Kidney tubule cell (primary cell): ENCODE results near the gene PLCB4.

Source experiments
- DNase-seq: peaks from one replicate; pipeline ENCODE4 v3.0.0-alpha.2; 2018; ENCODE audit warnings: low spot score

Gene PLCB4

DNA sequence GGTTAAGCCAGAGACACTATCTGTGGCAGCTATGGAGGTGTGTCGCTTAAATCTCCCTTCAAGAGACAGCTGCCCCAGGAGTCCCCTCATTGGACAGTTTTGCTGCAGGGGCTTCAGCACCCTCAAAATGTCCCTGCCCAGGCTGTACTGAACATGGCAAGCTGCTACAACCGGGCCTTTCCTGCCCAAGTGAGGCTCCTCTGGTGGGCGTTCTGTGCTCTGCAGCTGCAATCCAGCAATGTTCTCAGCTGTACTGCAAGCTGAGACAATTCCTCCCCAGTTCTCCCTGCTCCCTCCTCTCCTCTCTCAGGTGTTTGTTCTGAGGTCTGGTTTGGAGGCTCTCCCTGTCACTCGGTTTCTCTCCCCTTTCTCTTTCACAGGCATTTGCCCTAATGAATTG is 254.7 kb downstream of the PLCB4 start:
- no peak for DNase-seq

DNA sequence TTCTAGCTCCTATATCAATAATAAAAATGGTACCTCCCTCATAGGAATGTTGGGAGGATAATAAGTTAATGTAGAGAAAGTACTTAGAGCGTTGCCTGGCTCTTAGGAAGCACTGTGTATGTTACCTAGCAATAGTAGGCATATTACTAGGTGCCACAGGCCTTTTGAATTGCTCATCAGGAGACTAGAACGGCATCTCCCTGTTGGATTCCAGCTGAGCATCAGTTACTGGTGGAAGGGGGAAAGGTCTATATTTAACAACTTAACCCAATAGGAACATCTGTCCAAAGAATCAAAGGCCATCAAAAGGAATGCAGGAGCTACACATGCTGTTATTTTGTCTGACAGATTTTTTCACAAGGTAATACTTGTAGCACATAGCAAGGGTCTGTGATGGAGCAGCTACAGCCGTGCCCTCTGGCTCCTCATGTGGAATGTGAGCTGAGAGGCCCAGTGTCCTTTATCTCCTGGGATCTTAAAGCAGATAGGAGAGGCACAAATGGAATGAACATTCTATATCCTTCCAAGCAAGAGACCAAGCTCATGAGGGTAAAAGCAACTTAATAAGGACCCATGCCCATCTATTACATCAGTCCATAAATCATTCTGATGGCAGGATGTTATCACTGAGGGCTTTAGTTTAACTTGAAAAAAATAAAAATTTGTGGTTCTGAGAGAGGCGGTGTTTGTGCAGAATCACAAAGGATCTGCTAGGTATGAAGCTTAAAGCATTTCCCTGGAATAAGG is 260.6 kb downstream of the PLCB4 start:
- DNase-seq: peak; percentile 52

DNA sequence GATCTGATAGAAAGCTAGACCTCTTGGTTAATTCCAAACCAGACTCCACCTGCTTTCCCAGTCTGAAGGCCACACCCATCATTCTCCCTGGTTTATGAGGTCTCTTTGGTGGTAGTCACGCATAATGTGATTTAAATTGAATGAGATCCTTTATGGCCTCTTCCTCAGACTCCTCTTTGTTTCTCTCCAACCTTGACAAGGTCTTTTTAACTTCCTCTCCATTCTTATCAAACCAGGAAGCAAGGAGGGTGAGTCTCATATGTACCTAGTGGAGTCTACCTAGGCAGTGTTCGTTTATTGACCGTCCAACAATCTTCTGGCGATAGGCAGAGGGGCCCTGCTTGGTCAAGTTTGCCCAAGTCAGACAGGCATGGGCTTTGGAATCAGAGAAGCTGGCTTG is 261.3 kb downstream of the PLCB4 start:
- no peak for DNase-seq

DNA sequence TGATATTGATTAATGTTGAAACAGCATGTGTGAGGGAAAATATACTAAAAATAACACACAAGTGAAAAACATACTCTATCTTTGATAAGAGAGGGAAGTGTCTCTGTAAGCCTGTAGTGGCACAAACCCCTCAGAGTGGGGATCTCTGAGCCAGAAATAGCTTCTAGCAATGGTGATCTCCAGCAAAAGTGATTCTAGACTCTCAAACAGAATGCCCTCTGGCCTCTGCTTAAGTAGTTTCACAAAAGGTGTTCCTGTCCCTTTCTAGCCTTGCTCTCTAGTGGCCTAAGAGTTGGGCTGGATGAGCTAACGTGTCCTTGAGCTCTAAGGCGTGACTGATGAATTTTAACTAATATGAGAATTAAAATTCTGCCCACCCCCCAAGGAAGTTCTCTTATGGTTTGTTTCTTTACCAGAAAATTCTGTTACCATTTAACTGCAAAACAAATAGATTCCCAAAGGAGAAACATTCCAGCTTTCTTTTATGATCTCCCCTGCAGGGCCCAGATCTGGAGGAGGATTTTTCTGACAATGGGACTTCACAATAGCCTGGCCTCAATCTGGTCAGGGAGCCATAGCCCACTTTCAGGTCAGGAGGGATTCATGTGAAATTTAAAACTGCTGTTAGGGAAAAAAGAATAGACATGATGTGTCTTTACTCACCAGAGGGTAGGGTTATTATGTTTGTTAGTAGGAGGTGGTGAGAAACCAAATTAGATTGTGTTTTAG is 263.0 kb downstream of the PLCB4 start:
- no peak for DNase-seq

DNA sequence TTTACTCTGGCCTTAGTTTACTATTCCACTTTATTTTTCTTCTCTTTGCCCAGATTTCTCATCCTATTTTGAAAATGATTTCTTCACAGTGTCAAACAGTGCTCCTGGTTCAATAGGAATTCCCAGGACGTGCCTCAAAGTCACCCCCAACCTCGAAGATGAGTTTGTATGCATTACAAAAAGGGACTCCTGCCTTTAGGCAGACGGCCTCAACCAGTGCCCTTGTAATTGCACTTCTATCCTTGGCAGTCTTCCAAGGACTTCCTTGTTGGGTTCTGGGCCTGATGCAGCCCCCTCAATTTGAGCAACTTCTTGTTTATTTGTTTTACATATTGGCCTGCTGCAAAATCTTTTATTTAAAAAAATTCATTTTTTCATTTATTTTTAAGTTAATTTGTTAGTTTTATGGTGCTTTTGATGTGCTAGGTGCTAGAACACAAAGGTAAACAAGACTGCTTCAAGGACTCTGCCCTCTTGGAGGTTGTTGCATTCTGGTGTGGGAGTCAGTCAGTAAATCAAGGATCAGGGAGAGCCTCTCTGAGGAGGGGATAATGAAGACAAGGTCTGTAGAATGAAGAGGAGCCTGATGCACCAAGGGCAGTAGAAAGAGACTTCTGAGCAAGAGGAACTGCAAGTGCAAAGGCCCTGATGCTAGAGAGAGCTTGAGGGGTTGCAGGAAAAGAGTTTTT is 264.0 kb downstream of the PLCB4 start:
- no peak for DNase-seq

DNA sequence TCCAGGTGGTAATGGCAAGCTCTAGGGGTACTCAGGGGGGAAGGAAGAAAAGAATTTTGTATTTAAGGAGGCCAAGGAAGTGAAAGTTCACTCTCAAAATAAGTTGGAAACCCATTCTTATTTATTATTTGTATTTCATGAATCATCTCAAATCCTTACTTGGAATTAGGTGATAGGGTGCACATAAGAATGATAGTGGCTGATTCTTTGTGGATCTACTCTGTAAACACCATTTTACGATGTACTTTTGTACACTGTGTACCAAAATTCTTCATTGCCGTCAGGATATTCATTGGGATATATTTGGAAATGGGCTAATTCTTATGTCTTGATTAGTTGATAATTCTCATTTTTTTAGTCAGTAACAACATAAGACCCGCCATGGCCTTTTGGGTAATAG is 266.0 kb downstream of the PLCB4 start:
- DNase-seq: no peak

DNA sequence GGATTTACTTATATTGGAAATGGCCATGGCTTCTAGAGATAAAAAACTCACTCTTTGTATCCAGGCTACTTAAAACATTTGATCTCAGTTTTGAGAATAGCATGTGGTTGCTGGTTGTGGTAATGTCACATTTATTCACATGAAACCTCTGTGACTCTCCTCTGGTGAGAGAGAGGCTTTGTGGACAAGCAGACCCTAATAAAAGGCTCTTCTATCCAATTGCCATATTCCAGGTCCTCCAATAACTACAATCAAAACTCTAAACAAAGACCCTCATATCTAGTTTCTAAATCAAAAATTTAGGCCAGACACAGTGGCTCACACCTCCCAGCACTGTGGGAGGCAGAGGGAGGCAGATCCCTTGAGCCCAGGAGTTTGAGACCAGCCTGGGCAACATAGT is 269.2 kb downstream of the PLCB4 start:
- DNase-seq: no peak

DNA sequence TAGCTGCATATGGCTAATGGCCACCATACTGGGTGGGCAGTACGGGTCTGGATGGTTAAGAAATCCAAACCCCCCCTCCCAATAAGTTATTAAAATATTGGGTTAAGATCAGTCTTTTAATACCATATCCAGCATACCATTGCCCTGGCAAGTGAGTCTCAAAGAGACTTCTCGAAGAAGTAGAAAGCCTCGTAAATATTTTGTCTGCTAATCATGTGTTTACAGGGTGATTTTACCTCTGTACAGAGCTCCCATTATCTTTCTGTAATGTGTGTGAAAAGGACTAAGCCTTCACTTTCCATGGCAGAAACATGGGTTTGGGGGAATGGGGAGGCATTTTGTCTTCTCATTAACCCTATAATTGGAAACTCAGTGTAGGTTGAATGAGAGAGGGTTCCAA is 270.8 kb downstream of the PLCB4 start:
- no peak for DNase-seq

DNA sequence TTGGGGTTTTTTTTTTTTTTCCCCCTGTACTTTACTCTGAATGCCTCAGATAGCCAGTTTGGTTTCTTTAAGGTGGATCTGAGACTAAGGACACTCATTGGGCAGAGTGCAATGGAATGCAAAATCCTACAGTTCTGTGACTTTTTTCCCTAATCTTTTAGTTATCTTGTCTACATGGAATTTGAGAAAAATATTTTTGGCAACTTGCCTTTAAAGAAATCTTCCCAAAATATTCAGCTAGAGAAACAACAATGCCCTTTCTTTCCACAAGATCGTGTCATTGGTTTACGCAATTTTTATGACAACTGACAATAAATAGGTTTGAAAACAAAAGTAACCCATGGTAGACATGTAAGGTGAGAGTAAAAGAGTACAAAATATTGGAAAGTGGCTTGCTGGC is 273.8 kb downstream of the PLCB4 start:
- no peak for DNase-seq

DNA sequence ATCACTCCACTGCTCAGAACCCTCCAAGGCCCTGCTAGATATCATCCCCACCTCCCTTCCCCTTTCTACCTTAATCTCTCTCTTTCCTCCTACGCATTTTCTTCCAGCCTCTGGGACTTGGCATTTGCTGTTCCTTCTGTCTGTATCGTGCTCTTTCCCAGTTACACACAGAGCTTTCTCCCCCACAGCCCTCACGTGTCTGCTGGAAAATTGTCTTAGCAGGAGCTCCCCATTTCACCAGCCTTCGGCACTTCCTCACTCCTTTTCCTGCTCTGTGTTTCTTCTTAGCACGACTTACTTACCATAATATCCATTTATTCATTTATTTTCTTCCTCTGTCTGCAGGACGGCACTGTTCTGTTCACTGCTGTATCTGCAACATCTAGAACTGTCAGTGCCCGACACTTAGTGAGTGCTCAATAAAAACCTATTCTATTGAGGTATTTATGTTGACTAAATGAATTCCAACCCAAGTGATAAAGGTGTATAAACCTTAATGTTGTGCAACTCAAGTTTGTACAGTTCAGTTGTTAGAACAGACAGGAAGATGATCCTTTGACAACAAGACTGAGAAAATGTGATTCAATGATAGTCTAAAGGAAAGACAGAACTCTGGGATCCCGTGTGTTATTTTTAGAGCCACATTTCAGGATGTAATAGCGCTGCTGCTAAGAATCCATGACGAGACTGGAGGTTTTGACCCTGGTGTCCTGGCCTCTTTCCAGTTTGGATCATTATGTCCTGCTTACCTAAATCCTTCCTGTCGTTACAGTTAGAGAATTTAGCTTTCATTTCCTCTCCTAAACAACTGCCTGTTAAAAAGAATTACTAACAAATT is 275.4 kb downstream of the PLCB4 start:
- DNase-seq: peak; percentile 69

DNA sequence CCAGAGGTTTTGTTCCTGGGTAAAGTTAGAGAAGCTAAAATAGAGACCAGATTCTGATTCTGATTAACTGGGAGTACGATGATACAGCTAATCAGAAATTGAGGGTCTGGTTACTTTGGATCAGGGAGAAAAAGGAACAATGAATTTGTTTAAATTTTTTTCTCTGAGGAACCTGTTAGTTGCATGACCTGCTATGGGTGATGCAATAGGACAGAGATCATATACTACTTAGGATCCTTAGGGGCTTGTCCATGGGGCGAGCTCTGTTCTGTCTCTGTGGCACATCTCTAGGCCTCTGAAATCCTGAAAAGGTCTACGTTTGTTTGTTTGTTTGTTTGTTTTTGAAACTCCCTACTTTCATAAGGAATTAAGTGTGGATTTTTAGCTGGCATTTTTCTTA is 279.4 kb downstream of the PLCB4 start:
- DNase-seq: no peak

DNA sequence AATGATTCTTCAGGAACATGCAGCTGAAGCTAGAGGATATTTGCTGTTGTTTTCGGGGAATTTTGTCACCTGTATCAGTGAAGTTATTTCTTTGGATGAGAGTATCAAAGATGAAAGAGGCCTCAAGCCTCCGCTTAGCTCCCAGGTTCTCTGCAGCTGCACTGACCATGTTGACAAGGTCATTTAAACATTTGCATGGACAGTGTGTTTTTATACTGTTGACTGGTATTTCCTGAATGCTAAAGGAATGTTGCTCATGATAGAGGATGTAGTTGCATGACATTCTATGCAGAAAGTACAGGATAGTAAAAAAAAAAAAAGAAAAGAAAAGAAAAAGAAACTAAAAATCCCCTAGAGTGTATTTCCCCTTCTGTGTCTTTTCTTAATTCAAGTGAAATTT is 279.9 kb downstream of the PLCB4 start:
- no peak for DNase-seq

DNA sequence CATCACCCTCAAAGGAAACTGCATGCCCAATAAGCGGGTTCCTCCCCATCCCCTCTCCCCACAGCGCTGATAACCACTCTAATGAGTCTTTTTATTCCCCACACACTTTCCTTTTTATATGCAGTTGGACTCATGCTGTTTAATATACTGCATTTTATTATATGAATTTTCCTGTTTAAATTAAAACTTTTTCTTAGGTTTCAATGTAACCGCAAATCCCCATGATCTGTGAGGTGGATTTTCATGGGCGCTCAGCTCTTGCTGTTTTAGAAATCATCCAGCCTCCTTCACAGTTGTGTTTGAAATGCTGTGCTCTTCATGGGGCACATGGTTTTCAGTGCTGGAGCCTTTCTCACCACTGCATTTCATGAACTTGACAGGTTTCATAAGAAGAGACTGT is 280.4 kb downstream of the PLCB4 start:
- no peak for DNase-seq

DNA sequence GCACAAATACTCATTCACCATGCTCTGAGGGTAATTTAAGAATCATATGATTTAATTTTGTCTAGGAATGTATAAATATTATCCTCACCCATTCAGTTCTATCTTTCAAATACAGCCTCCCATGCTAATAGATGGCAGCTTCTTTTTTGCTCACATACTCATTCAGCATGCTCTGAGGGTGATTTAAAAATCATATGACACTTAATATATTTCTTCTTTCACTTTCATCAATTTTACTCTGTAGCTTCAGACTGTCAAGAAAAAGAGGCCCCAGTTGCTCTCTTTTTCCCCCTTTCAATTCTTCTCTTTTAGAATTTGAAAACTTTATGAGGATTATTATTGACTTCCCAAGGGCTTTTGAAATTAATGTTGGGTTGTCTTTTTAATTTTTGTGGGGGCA is 283.9 kb downstream of the PLCB4 start:
- no peak for DNase-seq

DNA sequence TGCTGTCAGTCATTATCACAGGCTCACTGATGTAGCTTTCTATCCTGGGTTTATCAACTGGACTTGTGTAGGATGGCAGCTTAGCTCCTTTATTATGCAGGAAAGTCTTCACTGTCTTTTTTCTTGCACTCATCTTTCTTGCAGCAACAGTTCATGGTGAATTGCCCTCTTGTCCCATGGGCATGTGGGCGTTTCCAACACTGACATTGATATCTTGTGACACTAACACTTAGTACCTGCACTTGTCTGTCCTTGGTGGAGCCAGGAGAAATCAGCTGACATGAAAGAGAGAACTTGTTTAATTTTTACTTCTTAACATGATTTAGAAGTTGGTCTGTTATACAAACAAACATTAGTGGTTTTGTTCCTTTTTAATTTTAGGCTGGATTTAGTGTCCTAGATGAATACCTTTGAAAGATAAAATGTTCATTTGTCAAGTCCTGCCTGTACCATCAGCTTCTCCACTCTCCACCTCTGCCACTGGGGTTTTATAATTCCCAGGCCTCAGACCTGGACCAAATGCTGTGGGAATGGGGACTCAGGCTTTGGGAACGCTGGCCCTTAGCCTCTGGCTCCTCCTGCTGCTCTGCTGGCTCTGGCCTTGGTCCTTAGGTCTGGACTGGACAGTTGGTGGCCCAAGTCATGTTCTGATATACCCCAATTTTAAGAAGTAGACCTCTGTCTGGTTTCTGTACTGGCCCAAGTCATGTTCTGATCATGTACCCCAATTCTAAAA is 284.5 kb downstream of the PLCB4 start:
- DNase-seq: no peak

DNA sequence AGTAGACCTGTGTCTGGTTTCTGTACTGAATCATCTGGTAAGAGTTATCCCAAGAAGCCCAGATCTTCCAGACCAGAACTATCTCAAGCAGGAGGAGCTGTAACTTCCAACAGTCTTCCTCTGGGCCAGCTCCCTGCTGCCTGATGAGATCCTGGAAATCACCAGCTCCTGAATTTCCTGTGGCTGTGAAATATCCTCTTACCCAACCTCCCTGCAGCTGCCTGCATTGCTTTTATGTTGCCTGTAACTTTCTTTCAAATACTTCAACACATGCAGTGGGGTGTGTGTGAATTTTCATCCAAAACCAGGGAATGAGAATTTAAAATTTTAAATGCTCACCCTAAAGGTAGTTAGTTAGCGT is 285.0 kb downstream of the PLCB4 start:
- no peak for DNase-seq

DNA sequence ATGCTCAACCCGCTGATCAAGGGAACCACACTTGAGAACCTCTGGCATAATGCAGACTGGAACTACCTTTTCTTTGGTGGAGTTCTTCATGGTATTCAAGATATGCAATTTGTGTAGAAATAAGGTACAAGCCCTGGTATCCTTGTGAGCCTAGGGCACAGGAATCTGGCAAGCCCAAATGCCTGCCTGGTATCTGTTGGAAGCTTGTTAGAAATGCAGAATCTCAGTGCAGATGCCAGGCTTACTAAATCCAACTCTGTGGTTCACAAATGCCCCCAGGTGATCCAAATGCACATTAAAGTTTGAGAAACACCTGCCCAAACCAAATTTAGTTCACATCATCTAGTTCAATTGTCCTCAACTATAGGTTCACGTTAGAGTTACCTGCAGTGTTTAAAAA is 285.7 kb downstream of the PLCB4 start:
- DNase-seq: no peak

DNA sequence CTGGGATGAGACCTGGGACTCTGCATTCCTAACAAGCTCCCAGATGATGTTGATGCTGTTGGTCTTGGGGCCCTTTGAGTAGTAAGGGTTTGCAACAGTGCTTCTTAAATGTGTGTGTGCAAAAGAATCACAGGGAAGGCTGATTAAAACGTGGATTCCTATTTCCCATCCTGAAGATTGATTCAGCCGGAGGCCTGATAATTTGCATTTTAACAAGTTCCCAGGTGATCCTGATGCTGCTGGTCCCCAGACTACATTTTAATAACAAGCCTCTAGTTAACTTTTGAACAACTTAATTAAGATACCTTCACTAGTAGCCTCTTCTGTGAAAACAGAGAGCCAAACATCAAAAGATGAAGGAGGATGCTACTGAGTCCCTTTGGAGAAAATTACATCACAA is 289.1 kb downstream of the PLCB4 start:
- no peak for DNase-seq

DNA sequence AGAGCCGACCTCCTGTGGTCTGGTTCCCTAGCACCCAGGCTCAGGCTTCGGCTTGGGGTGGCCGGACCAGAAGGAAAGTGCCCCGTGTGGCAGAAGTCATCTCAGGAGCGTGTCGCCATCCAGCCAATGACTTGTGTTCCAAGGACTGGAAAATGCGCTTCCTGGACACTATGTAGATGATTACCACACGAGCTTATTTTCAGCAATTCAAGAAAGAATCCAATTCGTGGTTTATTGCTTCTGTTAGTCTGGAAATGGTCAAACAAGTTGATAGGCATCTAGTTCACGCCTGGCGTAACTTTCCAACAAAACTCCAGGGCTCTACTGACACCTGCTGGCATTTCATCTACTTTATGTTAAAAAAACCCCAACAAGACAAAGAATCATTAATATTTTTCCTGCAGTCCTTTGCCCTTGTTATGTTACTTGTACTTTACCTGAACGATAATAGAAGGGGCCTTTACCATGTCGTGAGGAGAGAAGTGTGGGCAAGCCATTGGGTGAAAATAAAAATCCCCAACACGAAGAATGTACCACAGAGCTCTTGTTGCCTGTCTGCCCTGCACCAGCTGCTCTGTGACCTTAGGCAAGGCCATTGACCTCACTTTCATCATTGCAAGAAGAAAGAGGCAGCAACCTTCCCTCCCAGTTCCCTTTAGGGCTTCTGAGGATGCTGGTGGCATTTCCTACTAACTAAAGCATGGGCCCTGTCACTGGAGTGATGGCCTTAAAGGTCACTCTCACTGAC is 290.8 kb downstream of the PLCB4 start:
- DNase-seq: peak; percentile 65

DNA sequence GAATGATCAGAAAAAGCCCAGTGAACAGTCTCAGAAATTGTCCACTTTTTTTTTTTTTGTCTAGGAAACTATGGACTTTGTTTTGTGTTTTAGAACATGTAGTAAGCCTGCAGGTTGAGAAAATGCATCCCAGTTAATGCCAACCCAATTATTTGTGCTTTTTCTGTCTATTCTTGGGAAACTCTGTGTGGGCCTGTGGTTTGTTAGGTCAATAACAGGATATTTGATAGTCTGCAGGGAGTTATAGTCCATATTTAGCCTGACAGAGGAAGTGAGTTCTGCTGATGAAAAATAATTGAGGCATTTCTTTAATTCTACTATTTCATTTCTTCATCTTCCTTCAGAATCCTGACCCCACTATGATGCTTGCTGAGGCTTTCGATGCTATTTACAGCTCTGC is 291.5 kb downstream of the PLCB4 start:
- no peak for DNase-seq

DNA sequence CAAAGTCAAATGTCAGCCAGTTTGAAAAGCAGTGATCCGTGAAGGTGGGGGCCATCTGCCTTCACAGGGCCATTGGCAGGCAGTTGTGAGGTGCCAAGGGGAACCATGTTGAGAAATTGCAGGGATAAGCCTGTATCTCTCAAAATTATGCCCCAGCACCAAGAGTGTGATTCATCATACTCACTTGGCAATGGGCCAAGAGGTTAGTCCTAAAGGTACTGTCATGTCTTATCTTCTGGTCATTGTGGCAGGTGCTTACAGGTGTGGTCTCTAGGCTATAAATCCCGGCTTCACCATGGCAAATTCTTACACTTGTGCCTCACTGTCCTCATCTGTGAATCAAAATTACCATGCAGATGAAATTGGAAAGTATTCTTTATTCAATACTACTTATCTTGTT is 294.8 kb downstream of the PLCB4 start:
- peak; percentile 62 for DNase-seq
